GM03348 (cell line): ENCODE measurements around the gene ALDH2.
"Not testable (repeated sequence)": the region's sequence is repeated elsewhere in the genome, so short reads cannot be mapped to it uniquely, and the experiment has no call there.

Experiments
- DNase-seq: peaks from one replicate; pipeline ENCODE4 v3.0.0; 2012; ENCODE audit warnings: low spot score

Gene ALDH2

GRCh38 chr12:111766608-111767361, at the start of gene ALDH2:
TSS of gene ALDH2 (plus strand) at chr12:111766933. CDS start at chr12:111766983, 50 bp downstream.
- peak; percentile 94 for DNase-seq

DNA sequence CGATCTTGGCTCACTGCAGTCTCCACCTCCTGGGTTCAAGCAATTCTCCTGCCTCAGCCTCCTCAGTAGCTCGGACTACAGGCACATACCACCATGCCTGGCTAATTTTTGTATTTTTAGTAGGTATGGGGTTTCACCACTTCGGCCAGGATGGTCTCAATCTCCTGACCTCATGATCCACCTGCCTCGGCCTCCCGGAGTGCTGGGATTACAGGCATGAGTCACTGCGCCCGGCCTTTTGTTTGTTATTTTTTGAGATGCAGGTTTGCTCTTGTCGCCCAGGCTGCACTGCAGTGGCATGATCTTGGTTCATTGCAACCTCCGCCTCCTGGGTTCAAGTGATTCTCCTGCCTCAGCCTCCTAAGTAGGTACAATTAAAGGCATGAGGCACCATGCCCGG, 47.4 kb upstream of the ALDH2 start:
- not testable (repeated sequence) for DNase-seq

GRCh38 chr12:111720457-111720856, 46.3 kb upstream of the ALDH2 start:
- no peak for DNase-seq

DNA sequence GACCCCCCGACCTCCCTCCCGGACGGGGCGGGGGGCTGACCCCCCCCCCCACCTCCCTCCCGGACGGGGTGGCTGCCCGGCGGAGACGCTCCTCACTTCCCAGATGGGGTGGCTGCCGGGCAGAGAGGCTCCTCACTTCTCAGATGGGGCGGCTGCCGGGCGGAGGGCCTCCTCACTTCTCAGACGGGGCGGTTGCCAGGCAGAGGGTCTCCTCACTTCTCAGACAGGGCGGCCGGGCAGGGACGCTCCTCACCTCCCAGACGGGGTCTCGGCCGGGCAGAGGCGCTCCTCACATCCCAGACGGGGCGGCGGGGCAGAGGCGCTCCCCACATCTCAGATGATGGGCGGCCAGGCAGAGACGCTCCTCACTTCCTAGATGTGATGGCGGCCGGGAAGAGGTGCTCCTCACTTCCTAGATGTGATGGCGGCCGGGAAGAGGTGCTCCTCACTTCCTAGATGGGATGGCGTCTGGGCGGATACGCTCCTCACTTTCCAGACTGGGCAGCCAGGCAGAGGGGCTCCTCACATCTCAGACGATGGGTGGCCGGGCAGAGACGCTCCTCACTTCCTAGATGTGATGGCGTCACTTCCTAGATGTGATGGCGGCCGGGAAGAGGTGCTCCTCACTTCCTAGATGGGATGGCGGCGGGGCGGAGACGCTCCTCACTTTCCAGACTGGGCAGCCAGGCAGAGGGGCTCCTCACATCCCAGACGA, 42.9 kb upstream of the ALDH2 start:
- not testable (repeated sequence) for DNase-seq

- DNase-seq, result no peak
Observed at GRCh38 chr12:111728795-111729194, 37.9 kb upstream of the ALDH2 start.

DNA sequence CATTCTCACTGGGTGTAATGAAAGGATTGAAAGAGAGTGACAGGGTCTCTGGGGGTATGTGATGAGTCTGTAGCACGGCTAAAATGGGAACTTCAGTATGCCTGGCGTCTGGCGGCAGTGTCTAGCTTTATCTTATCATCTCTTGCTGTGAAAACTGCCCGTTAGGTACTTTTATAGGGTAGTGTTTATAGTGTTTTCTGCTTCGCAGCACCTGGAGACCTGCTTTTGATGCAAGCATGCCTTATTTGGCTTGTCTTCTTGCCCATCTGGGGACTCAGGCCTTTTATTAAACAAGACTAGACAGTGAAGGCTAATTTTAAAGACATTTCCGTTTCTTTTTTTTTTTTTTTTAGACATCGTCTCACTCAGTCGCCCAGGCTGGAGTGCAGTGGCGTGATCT, 36.3 kb upstream of the ALDH2 start:
- no peak for DNase-seq

- DNase-seq, result no peak
Observed at GRCh38 chr12:111732786-111733185, 33.9 kb upstream of the ALDH2 start.

DNA sequence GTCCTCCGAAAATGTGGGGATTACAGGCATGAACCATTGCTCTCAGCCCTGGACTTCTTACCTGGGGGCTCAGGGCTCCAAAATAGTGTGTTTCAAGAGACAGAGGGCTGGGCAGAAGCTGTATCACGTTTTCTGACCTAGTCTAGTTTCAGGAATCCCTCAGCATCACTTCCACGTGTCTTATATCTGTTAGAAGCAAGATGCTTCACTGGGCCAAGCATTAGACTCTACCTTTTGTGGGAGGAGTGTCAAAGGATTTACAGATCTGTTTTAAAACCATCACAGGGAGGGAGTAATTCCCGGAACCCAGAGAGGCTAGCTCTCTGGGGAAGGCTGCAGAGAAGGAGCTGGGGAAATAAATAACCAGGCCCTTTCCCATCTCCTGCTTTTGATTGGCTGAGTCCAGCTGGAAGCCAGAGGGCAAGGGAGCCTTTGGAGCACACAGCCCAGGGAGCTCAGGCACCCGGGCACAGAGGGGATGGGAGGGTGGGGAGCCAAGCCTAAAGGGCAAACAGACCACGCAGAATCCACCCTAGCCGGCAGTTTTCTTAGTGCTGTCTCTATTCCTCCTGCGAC, 33.3 kb upstream of the ALDH2 start:
- no peak for DNase-seq

- DNase-seq, result not testable (repeated sequence)
Observed at GRCh38 chr12:111739524-111739923, 27.2 kb upstream of the ALDH2 start.

GRCh38 chr12:111741235-111741812, 25.4 kb upstream of the ALDH2 start:
- DNase-seq, result no peak

DNA sequence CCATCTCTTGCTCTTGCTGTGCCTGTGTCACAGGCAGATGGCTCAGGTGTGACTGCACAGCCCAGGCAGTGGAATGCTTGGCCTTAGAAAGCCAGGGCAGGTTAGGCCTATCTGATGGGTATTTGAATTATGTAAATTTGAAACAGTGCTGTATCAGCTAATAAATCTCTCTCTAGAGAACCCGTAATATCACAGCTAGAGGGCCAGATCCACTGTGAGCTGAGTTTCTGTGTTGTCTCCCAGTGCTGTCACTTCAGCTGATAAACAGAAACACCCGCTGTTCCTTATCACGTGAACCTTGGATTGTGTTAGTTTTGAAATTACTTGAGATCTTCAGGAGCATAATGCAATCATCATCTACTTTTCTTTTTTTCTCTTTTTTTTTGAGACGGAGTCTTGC, 21.5 kb upstream of the ALDH2 start:
- DNase-seq, result no peak

DNA sequence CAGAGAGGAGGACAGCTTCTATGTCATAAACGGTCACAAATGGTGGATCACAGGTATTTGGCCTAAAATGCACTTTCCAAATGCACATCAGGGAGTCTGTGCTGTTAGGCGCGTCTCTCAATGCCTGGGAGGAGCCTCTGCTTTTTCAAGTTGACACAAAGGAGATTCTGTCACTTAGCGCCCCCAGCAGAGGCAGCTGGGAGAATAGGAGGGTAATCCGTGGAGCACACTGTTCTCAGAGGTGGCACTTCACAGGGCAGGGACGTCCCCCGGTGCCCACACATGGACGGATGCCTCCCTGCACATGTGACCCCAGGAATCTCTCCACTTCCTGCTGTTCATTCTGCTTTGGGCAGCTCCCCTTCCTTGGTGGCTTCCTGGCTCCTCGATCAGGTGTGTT, 19.4 kb upstream of the ALDH2 start:
- DNase-seq, result no peak

DNA sequence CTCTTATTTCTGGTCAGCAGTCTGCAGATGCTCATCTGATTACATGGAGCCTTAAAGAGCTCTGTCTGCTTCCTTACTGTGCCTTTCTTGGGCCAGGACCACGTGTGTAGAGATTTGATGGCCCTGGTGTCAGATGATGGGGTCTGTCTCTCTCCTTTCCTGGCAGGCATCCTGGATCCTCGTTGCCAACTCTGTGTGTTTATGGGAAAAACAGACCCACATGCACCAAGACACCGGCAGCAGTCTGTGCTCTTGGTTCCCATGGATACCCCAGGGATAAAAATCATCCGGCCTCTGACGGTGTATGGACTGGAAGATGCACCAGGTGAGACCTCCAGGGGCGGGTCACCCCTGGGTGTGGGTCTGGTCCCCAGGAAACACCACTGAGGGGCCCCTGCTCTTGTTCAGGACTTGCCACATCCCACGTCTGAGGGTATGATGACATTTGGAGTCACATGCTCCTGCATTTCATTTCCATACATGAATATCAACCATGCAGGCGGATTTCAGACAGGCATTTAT, 18.5 kb upstream of the ALDH2 start:
- DNase-seq, result no peak

GRCh38 chr12:111748867-111749266, 17.9 kb upstream of the ALDH2 start:
- DNase-seq, result no peak

- DNase-seq, result no peak
Observed at GRCh38 chr12:111749391-111749790, 17.3 kb upstream of the ALDH2 start.

GRCh38 chr12:111753144-111753881, 13.4 kb upstream of the ALDH2 start:
- DNase-seq, result peak; percentile 89

DNA sequence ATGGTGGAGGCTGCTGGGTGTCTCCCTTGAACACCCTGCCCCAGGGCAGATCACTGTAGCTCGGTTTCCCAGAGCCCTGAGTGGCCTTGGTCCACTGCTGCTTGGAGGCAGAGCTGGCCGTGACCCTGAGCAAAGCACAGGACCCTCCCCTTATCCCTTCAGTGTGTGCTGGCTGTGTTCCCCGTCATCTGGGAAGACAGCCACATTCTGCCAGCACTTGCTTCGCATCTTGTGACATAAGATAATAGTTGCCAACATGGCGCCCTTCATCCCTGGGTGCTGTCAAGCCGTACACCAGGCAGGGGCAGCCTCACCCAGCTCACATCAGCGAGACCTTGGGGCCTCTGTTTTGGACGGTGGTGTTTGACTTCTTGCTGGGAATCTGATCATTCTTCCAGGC, 12.1 kb upstream of the ALDH2 start:
- DNase-seq, result no peak

DNA sequence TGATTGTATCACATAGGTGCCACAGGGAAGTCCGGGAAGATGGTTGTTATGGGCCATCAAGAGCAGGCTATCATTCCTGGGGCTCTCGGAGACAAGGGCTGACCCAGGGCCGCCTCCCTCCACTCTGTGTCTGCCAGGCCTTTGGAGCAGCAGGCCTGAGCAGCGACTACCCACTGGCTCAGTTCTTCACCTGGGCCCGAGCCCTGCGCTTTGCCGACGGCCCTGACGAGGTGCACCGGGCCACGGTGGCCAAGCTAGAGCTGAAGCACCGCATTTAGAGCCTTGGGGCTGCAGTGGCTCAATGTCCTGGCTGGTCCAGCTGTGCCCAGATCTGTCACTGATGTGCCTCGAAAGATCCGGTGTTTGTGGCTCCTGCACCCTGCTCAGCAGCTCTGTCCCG, 10.5 kb upstream of the ALDH2 start:
- no peak for DNase-seq

- no peak for DNase-seq
Observed at GRCh38 chr12:111756681-111757080, 10.1 kb upstream of the ALDH2 start.

- DNase-seq, result peak; percentile 41
Observed at GRCh38 chr12:111757361-111758119, 9.2 kb upstream of the ALDH2 start.

- DNase-seq, result no peak
Observed at GRCh38 chr12:111758120-111758561, 8.6 kb upstream of the ALDH2 start.
